HepG2 (cell line): ENCODE measurements around the gene KIAA1614. TPM values are rescaled to one million over a fixed set of nuclear protein-coding genes. Genes with fewer than 3 reads are reported as not detected.

ENCODE experiments used
- ELF3 ChIP-seq: IDR thresholded peaks from 2 replicates; pipeline ENCODE4 v1.6.1; 2016; ENCODE audit warnings: missing genetic modification reagents, missing compliant biosample characterization
- PAX8 ChIP-seq: sonication (generic); formaldehyde crosslinking; IDR thresholded peaks from 2 replicates; pipeline ENCODE4 v1.8.0; 2022; ENCODE audit warnings: mild to moderate bottlenecking, missing genetic modification reagents, borderline replicate concordance
- ZNF629 ChIP-seq: sonication (generic); formaldehyde crosslinking; conservative IDR thresholded peaks from 2 replicates; pipeline ENCODE4 v1.5.0; 2020; ENCODE audit warnings: missing genetic modification reagents
- polyA plus RNA-seq, 8 experiments: library from polyadenylated mRNA; depleted of rRNA in 3 of 8; stranded (reverse) in 7 of 8; unstranded in 1 of 8; fragments of >200 nt; fragmentation: Illumina TruSeq in 4 of 8; extraction: Trizol in 4 of 8; gene quantifications; 2 replicates each; pipeline versions ENCODE4 v1.2.1 to v1.2.3, GENCODE V29; 2011 to 2016; ENCODE audit warnings: low read depth in 4 of 8, missing spikeins in 1 of 8, mixed read lengths in 1 of 8; ENCODE audit not compliant: insufficient read depth in 1 of 8
- total RNA-seq, 5 experiments: library from RNA; depleted of rRNA; stranded (reverse); fragments of >200 nt; fragmentation: Illumina TruSeq; extraction: Trizol; gene quantifications; 2 replicates each; pipeline ENCODE4 v1.2.3, GENCODE V29; 2016; ENCODE audit warnings: low read depth in 1 of 5
- TF ChIP-seq, protein P1 (sequence below), 2 experiments: sonication (generic) in 1 of 2; formaldehyde crosslinking in 1 of 2; IDR thresholded peaks; 2 replicates each; pipeline versions ENCODE4 v1.6.1 to v1.9.0; 2014 to 2022; ENCODE audit warnings: antibody characterized with exemption in 1 of 2, borderline replicate concordance in 1 of 2, inconsistent platforms in 1 of 2, low read depth in 1 of 2, missing genetic modification reagents in 1 of 2
- TF ChIP-seq, protein P2 (sequence below): sonication (generic); formaldehyde crosslinking; IDR thresholded peaks from 2 replicates; pipeline ENCODE4 v1.5.0; 2020; ENCODE audit warnings: mild to moderate bottlenecking, missing genetic modification reagents, borderline replicate concordance
- TF ChIP-seq, protein P3 (sequence below): sonication (generic); formaldehyde crosslinking; IDR thresholded peaks from 2 replicates; pipeline ENCODE4 v1.8.0; 2023; ENCODE audit warnings: mild to moderate bottlenecking, missing genetic modification reagents
- TF ChIP-seq, protein P4 (sequence below): IDR thresholded peaks from 2 replicates; pipeline ENCODE4 v1.4.0; 2020; ENCODE audit warnings: mild to moderate bottlenecking, missing genetic modification reagents
- TF ChIP-seq, protein P5 (sequence below): sonication (generic); formaldehyde crosslinking; IDR thresholded peaks from 2 replicates; pipeline ENCODE4 v1.8.1; 2023; ENCODE audit warnings: mild to moderate bottlenecking, missing genetic modification reagents
- TF ChIP-seq, protein P6 (sequence below): sonication (generic); formaldehyde crosslinking; IDR thresholded peaks from 2 replicates; pipeline ENCODE4 v1.4.0; 2020; ENCODE audit warnings: missing genetic modification reagents, borderline replicate concordance

Gene KIAA1614
- total and polyA plus RNA-seq, 2 of the 13 experiments (the other 11 are each of a cell fraction or from before 2014, with no cell fraction given), result 0.15 to 0.77 TPM

DNA sequence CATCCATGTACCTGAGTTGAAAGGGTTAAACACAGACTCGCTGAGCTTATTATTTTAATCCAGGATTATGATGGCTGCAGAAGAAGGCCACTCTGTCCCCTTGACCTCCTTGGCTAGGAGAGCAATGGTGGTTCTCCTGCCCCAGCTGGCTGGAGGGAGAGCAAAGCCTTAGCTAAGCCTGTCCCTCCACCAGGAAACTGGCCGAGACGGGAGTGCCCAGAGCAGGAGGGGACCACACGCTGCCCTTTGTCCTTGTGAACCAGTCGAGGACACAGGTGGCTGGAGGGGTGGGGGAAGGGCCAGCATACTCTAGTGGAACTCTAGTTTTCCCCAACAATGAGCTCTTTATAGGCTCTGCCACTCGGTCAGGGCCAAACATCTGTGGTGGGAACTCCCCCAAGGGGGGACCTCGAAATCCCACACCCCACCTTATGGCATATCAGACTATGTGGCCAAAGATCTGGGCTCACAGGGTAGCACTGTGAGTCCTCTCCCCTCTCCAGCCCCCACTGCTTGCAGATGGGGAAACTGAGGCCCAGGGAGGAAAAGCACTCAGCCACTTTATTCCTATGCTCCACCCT is 12.9 kb downstream of the KIAA1614 start (continued):
- TF ChIP-seq, protein P1, sequence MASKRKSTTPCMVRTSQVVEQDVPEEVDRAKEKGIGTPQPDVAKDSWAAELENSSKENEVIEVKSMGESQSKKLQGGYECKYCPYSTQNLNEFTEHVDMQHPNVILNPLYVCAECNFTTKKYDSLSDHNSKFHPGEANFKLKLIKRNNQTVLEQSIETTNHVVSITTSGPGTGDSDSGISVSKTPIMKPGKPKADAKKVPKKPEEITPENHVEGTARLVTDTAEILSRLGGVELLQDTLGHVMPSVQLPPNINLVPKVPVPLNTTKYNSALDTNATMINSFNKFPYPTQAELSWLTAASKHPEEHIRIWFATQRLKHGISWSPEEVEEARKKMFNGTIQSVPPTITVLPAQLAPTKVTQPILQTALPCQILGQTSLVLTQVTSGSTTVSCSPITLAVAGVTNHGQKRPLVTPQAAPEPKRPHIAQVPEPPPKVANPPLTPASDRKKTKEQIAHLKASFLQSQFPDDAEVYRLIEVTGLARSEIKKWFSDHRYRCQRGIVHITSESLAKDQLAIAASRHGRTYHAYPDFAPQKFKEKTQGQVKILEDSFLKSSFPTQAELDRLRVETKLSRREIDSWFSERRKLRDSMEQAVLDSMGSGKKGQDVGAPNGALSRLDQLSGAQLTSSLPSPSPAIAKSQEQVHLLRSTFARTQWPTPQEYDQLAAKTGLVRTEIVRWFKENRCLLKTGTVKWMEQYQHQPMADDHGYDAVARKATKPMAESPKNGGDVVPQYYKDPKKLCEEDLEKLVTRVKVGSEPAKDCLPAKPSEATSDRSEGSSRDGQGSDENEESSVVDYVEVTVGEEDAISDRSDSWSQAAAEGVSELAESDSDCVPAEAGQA (IDR thresholded peaks at IDR 0.05; ENCODE audit: low read depth), result no peak
- TF ChIP-seq, protein P1 (CRISPR knock-in tag; IDR thresholded peaks at IDR 0.05; ENCODE audit: borderline replicate concordance), result no peak
- TF ChIP-seq, protein P2, sequence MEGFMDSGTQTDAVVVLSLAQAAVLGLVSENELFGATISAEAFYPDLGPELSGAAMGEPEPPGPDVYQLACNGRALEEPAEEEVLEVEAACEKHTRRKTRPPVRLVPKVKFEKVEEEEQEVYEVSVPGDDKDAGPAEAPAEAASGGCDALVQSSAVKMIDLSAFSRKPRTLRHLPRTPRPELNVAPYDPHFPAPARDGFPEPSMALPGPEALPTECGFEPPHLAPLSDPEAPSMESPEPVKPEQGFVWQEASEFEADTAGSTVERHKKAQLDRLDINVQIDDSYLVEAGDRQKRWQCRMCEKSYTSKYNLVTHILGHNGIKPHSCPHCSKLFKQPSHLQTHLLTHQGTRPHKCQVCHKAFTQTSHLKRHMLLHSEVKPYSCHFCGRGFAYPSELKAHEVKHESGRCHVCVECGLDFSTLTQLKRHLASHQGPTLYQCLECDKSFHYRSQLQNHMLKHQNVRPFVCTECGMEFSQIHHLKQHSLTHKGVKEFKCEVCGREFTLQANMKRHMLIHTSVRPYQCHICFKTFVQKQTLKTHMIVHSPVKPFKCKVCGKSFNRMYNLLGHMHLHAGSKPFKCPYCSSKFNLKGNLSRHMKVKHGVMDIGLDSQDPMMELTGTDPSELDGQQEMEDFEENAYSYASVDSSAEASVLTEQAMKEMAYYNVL (CRISPR knock-in tag), result peak; percentile 77; the same call in 1 of the 2 replicates
- TF ChIP-seq PAX8 (no peak), ELF3 (CRISPR knock-in tag) (peak; percentile 98), ZNF629 (CRISPR knock-in tag) (no peak)
- TF ChIP-seq, protein P3, sequence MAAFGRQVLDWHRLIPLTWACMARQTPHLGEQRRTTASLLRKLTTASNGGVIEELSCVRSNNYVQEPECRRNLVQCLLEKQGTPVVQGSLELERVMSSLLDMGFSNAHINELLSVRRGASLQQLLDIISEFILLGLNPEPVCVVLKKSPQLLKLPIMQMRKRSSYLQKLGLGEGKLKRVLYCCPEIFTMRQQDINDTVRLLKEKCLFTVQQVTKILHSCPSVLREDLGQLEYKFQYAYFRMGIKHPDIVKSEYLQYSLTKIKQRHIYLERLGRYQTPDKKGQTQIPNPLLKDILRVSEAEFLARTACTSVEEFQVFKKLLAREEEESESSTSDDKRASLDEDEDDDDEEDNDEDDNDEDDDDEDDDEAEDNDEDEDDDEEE (CRISPR knock-in tag), result no peak
- TF ChIP-seq, protein P4, sequence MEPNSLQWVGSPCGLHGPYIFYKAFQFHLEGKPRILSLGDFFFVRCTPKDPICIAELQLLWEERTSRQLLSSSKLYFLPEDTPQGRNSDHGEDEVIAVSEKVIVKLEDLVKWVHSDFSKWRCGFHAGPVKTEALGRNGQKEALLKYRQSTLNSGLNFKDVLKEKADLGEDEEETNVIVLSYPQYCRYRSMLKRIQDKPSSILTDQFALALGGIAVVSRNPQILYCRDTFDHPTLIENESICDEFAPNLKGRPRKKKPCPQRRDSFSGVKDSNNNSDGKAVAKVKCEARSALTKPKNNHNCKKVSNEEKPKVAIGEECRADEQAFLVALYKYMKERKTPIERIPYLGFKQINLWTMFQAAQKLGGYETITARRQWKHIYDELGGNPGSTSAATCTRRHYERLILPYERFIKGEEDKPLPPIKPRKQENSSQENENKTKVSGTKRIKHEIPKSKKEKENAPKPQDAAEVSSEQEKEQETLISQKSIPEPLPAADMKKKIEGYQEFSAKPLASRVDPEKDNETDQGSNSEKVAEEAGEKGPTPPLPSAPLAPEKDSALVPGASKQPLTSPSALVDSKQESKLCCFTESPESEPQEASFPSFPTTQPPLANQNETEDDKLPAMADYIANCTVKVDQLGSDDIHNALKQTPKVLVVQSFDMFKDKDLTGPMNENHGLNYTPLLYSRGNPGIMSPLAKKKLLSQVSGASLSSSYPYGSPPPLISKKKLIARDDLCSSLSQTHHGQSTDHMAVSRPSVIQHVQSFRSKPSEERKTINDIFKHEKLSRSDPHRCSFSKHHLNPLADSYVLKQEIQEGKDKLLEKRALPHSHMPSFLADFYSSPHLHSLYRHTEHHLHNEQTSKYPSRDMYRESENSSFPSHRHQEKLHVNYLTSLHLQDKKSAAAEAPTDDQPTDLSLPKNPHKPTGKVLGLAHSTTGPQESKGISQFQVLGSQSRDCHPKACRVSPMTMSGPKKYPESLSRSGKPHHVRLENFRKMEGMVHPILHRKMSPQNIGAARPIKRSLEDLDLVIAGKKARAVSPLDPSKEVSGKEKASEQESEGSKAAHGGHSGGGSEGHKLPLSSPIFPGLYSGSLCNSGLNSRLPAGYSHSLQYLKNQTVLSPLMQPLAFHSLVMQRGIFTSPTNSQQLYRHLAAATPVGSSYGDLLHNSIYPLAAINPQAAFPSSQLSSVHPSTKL (CRISPR knock-in tag), result peak; percentile 76
- TF ChIP-seq, protein P5, sequence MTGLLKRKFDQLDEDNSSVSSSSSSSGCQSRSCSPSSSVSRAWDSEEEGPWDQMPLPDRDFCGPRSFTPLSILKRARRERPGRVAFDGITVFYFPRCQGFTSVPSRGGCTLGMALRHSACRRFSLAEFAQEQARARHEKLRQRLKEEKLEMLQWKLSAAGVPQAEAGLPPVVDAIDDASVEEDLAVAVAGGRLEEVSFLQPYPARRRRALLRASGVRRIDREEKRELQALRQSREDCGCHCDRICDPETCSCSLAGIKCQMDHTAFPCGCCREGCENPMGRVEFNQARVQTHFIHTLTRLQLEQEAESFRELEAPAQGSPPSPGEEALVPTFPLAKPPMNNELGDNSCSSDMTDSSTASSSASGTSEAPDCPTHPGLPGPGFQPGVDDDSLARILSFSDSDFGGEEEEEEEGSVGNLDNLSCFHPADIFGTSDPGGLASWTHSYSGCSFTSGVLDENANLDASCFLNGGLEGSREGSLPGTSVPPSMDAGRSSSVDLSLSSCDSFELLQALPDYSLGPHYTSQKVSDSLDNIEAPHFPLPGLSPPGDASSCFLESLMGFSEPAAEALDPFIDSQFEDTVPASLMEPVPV (CRISPR knock-in tag), result no peak
- TF ChIP-seq, protein P6, sequence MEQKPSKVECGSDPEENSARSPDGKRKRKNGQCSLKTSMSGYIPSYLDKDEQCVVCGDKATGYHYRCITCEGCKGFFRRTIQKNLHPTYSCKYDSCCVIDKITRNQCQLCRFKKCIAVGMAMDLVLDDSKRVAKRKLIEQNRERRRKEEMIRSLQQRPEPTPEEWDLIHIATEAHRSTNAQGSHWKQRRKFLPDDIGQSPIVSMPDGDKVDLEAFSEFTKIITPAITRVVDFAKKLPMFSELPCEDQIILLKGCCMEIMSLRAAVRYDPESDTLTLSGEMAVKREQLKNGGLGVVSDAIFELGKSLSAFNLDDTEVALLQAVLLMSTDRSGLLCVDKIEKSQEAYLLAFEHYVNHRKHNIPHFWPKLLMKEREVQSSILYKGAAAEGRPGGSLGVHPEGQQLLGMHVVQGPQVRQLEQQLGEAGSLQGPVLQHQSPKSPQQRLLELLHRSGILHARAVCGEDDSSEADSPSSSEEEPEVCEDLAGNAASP, result peak; percentile 97; the same call in 1 of the 2 replicates
